Stomach smooth muscle (tissue), 2 donors: ENCODE measurements around the gene ERAS.
"Not testable (repeated sequence)": the region's sequence is repeated elsewhere in the genome, so short reads cannot be mapped to it uniquely, and the experiment has no call there.

Source experiments
- H3K27ac ChIP-seq: one replicate; pipeline ENCODE4 v1.7.0; 2013; ENCODE audit warnings: mild to moderate bottlenecking, low read length, inconsistent platforms
- H3K27me3 ChIP-seq, 2 donors: one replicate each; pipeline ENCODE4 v1.7.0; 2013; ENCODE audit warnings: low read length in 2 of 2; ENCODE audit not compliant: insufficient read depth in 2 of 2, control insufficient read depth in 1 of 2
- H3K36me3 ChIP-seq, 2 donors: one replicate each; pipeline ENCODE4 v1.7.0; 2013; ENCODE audit warnings: low read length in 2 of 2; ENCODE audit not compliant: control insufficient read depth in 2 of 2, insufficient read depth in 2 of 2
- H3K4me1 ChIP-seq: one replicate; pipeline ENCODE4 v1.7.0; 2013; ENCODE audit warnings: low read length; ENCODE audit not compliant: control insufficient read depth, insufficient read depth
- H3K4me3 ChIP-seq, 2 donors: one replicate each; pipeline ENCODE4 v1.7.0; 2013; ENCODE audit warnings: low read length in 2 of 2
- H3K9ac ChIP-seq, 2 donors: one replicate each; pipeline ENCODE4 v1.7.0; 2013; ENCODE audit warnings: low read length in 2 of 2, mild to moderate bottlenecking in 1 of 2
- H3K9me3 ChIP-seq, 2 donors: one replicate each; pipeline ENCODE4 v1.7.0; 2013; ENCODE audit warnings: low read length in 2 of 2; ENCODE audit not compliant: control insufficient read depth in 2 of 2
- donor health status: healthy.
- donor health status: Pancreatic carcinoma.

Gene ERAS

DNA sequence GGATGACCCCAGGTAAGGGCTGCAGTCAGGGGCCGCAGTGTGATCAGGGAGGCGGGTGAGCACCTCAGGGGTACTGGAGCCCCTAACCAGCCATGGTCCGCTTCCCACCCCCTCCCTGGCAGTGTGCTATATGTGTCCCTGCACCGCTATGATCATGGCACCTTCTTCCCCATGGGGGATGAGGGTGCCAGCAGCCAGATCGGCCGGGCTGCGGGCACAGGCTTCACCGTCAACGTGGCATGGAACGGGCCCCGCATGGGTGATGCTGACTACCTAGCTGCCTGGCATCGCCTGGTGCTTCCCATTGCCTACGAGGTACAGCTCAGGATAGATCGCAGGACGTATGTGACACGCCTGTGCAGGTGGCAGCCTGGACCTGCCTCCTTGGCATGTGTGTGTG lies 8.2 kb upstream of the ERAS start:
- H3K9ac ChIP-seq: no peak overlapping the region
- H3K27me3 ChIP-seq: peaks cover 0 to 9% of the 10 kb centered on the region in 2 donors
- no peaks in the 10 kb centered on the region for H3K4me1 ChIP-seq
- H3K9me3 ChIP-seq: no peaks in the 10 kb centered on the region
- H3K27ac ChIP-seq: no peak overlapping the region
- H3K36me3 ChIP-seq: peaks cover 25 to 34% of the 10 kb centered on the region in 2 donors
- H3K4me3 ChIP-seq: no peak overlapping the region

DNA sequence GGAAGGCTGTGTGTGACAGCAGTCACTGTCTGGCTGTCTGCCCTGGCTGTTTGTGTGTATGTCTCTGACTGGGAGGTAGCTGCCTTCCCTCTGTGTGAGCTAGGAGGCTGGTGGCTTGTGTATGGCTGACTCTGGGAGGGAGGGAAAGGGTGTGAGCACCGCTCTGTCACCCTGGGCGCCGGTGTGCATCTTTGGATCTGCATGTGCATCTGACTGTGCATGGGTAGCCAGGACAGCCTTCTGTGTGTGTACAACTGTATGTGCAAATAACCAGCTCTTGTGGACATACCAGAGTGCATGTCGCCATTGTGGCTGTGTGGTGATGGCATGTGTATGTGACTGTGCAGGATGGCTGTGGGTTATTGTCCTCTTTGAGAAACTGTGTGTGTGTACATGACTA lies 7.4 kb upstream of the ERAS start:
- peaks cover 0 to 14% of the 10 kb centered on the region in 2 donors for H3K27me3 ChIP-seq
- no peaks in the 10 kb centered on the region for H3K9me3 ChIP-seq
- H3K4me1 ChIP-seq: no peaks in the 10 kb centered on the region
- H3K36me3 ChIP-seq: peaks cover 26 to 41% of the 10 kb centered on the region in 2 donors
- H3K27ac ChIP-seq: no peak overlapping the region
- H3K9ac ChIP-seq: no peak overlapping the region
- H3K4me3 ChIP-seq: no peak overlapping the region

DNA sequence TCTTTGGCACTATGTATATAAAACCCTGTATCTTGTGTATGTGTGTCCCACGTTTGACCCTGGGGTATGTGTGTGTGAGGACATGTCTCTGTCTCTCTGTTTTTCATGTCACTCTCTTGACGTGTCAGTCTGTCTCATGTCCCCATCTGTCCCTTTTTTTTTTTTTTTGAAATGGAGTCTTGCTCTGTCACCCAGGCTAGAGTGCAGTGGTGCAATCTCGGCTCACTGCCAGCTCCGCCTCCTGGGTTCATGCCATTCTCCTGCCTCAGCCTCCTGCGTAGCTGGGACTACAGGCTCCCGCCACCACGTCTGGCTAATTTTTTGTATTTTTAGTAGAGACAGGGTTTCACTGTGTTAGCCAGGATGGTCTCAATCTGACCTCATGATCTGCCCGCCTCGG lies 6.9 kb upstream of the ERAS start:
- H3K4me1 ChIP-seq, H3K9me3 ChIP-seq, H3K9ac ChIP-seq, H3K27ac ChIP-seq, H3K4me3 ChIP-seq: not testable (repeated sequence)
- Histone ChIP-seq H3K27me3 (peaks cover 0 to 14% of the 10 kb centered on the region in 2 donors), H3K36me3 (peaks cover 28 to 41% of the 10 kb centered on the region in 2 donors)

DNA sequence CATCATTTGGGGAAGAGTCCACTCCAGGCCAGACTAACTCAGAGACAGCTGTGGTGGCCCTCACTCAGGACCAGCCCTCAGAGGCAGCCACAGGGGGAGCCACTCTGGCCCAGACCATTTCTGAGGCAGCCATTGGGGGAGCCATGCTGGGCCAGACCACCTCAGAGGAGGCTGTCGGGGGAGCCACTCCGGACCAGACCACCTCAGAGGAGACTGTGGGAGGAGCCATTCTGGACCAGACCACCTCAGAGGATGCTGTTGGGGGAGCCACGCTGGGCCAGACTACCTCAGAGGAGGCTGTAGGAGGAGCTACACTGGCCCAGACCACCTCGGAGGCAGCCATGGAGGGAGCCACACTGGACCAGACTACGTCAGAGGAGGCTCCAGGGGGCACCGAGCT lies 3.3 kb upstream of the ERAS start:
- Histone ChIP-seq H3K4me3 (no peak overlapping the region), H3K27me3 (peaks cover 0 to 5% of the 10 kb centered on the region in 2 donors), H3K9me3 (no peaks in the 10 kb centered on the region), H3K9ac (no peak overlapping the region), H3K4me1 (no peaks in the 10 kb centered on the region), H3K27ac (no peak overlapping the region), H3K36me3 (peaks cover 22% of the 10 kb centered on the region in 2 donors)

DNA sequence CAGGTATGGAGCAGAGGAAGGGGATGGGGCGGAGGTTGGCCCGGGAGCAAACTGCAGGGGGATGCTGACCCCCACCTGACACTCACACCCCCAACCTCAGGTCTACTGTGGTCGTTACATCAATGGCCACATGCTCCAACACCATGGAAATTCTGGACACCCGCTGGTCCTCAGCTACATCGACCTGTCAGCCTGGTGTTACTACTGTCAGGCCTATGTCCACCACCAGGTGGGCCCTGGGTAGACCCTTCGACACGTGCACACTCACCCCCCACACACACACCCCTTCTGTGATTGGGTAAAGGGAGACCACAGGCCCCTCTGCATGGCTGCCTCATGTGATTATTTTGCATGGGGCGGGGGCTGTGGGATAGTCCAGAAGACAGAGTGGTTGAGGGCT lies 2.2 kb upstream of the ERAS start:
- H3K4me3 ChIP-seq: no peak overlapping the region

DNA sequence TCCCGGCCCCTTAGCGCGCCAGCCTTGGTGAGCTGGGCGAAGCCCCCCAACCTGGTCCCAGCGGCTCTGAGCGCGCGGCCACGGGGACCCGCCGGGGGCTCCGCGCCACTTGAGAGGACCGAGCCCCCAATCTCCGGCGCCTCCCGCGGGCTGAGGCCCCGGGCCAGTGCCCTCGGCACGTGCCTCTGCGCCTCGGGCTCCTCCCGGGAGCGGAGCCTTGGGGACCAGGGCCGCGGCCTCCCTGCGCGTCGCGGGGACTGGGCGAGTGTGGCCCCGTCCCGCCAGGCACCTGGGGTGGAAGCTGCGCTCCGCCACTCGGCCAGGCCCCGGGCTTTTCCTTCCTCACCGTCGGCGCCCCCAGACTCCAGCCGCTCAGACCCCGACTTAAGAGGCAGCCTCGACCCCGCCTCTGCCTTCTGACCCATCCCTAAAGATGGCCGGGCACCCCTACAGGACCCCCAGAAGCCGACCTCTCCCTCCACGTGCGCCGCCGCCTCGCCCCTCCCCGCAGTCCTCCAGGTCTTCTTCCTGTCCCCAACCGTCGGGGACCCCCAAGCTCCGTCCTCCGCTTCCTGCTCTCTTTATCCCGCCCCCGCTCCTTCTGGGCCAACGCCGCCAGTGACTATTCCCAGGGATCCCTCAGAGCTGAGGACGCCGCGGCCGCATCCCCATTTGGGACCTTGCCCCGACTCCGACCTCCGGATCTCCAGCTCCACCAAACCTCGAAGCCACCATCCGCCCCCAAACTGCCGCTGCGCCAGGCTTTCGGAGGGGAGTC lies 752 bp downstream of the ERAS start:
- Histone ChIP-seq H3K4me1 (no peaks in the 10 kb centered on the region), H3K27ac (no peak overlapping the region), H3K9me3 (peaks cover 0 to 2% of the 10 kb centered on the region in 2 donors), H3K4me3 (no peak overlapping the region), H3K27me3 (peaks cover 4 to 22% of the 10 kb centered on the region in 2 donors), H3K36me3 (peaks cover 9% of the 10 kb centered on the region in 2 donors), H3K9ac (no peak overlapping the region)

More for the DNA sequence above, 2.2 kb upstream of the ERAS start:
- Histone ChIP-seq H3K27ac (no peak overlapping the region), H3K9ac (no peak overlapping the region), H3K9me3 (no peaks in the 10 kb centered on the region), H3K36me3 (peaks cover 14 to 15% of the 10 kb centered on the region in 2 donors), H3K4me1 (no peaks in the 10 kb centered on the region), H3K27me3 (peaks cover 0 to 6% of the 10 kb centered on the region in 2 donors)

DNA sequence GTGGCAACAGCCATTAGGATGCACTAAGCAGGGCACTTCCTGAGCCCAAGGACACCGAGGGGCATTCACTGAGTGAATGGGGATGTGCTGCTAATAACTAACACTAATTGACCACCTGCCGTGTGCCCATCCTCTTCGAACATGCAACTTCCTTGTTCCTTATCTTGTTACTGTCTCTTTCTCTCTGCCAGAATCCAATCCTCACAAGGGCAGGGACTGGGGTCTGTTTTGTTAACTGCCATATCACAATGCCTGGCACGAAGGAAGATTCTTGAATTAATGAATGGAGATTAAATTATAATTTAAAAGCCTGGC lies 1.3 kb downstream of the ERAS start:
- no peak overlapping the region for H3K9ac ChIP-seq
- H3K4me3 ChIP-seq: no peak overlapping the region
- peaks cover 4 to 23% of the 10 kb centered on the region in 2 donors for H3K27me3 ChIP-seq
- H3K36me3 ChIP-seq: peaks cover 9% of the 10 kb centered on the region in 2 donors
- H3K9me3 ChIP-seq: peaks cover 0 to 2% of the 10 kb centered on the region in 2 donors
- H3K27ac ChIP-seq: no peak overlapping the region
- H3K4me1 ChIP-seq: no peaks in the 10 kb centered on the region

DNA sequence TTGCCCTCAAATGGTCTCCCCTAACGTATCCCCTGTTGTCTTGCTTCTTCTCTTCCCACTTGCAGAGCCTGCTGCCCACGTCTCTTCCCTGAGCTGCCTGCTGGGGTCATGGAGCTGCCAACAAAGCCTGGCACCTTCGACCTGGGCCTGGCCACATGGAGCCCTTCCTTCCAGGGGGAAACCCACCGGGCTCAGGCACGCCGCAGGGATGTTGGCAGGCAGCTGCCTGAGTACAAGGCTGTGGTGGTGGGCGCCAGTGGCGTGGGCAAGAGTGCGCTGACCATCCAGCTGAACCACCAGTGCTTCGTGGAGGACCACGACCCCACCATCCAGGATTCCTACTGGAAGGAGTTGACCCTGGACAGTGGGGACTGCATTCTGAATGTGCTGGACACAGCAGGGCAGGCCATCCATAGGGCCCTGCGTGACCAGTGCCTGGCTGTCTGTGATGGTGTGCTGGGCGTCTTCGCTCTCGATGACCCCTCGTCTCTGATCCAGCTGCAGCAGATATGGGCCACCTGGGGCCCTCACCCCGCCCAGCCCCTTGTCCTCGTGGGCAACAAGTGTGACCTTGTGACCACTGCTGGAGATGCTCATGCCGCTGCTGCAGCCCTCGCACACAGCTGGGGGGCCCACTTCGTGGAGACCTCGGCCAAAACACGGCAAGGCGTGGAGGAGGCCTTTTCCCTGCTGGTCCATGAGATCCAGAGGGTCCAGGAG lies 2.9 kb downstream of the ERAS start:
- H3K4me1 ChIP-seq: no peaks in the 10 kb centered on the region
- no peak overlapping the region for H3K9ac ChIP-seq
- H3K36me3 ChIP-seq: peaks cover 0 to 4% of the 10 kb centered on the region in 2 donors
- H3K27ac ChIP-seq: no peak overlapping the region
- no peak overlapping the region for H3K4me3 ChIP-seq
- H3K9me3 ChIP-seq: peaks cover 0 to 2% of the 10 kb centered on the region in 2 donors
- peaks cover 12 to 28% of the 10 kb centered on the region in 2 donors for H3K27me3 ChIP-seq

DNA sequence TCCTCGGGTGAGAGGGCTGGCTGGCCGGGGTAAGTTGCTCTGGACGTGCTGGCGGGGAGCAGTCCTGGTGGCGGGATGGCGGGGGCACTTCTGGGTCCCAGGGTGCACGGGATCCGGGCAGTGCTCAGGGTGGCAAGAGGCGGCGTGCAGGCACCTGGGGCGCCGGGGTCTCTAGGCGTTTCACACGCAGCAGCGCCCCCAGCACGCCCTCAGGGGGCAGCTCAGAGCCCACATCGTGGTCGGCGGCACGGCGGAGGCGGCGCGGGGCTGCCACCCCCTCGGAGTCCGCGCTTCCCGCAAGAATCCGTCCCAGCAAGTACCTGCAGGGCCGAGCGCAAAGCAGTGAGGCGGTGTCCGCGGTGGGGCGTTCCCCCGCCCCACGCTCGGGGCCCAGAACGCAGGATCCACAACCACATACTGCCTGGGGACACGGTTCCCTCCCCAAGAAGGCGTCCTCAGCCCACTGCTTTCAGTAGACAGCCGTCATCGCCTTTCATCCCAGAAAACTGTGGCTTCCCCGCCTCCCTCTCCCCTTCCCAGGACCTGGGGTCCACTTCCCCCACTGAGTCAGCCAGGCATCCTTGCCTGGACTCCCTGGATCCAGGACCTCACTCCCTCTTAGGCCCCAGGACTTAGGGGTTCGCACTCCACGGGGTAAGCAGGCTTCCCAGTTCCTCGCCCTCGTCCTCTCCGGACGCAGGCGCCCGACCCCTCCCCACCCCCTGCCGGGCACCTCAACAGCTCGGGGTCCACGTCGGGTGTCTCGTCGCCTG lies 5.0 kb downstream of the ERAS start:
- Histone ChIP-seq H3K36me3 (no peaks in the 10 kb centered on the region), H3K27ac (no peak overlapping the region), H3K9ac (no peak overlapping the region), H3K27me3 (peaks cover 20 to 34% of the 10 kb centered on the region in 2 donors), H3K4me1 (peaks cover 5% of the 10 kb centered on the region), H3K4me3 (no peak overlapping the region), H3K9me3 (peaks cover 0 to 2% of the 10 kb centered on the region in 2 donors)

DNA sequence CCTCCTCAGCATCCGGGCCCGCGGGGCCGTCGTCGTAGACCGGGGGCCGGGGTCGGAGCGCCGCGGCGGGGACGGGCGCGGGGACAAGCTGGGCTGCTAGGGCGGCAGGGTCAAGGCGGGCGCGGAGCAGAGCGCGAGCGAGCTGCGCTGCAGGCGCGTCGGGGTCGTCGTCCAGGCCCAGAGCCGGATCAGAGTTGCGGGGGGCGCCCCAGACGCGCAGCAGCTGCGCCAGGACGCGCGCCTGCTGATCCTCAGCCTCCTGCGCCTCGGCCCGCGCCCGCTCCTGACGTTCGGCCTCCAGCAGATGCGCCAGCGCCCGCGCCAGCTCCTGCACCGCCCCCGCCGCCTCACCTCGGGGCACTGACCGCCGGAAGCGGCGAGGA lies 5.6 kb downstream of the ERAS start:
- Histone ChIP-seq H3K27ac (no peak overlapping the region), H3K9ac (no peak overlapping the region), H3K4me1 (peaks cover 5% of the 10 kb centered on the region), H3K27me3 (peaks cover 20 to 34% of the 10 kb centered on the region in 2 donors), H3K4me3 (no peak overlapping the region), H3K9me3 (peaks cover 0 to 2% of the 10 kb centered on the region in 2 donors), H3K36me3 (no peaks in the 10 kb centered on the region)
